HUDEP-2 (cell line): ENCODE measurements around the gene NHERF1.

ENCODE experiments used
- DNase-seq, 76 experiments: peaks; one replicate each; lab custom pipeline; 2025; ENCODE audit not compliant: unreplicated experiment in 76 of 76; lab: John Stamatoyannopoulos, UW

NHERF1 gene

DNA sequence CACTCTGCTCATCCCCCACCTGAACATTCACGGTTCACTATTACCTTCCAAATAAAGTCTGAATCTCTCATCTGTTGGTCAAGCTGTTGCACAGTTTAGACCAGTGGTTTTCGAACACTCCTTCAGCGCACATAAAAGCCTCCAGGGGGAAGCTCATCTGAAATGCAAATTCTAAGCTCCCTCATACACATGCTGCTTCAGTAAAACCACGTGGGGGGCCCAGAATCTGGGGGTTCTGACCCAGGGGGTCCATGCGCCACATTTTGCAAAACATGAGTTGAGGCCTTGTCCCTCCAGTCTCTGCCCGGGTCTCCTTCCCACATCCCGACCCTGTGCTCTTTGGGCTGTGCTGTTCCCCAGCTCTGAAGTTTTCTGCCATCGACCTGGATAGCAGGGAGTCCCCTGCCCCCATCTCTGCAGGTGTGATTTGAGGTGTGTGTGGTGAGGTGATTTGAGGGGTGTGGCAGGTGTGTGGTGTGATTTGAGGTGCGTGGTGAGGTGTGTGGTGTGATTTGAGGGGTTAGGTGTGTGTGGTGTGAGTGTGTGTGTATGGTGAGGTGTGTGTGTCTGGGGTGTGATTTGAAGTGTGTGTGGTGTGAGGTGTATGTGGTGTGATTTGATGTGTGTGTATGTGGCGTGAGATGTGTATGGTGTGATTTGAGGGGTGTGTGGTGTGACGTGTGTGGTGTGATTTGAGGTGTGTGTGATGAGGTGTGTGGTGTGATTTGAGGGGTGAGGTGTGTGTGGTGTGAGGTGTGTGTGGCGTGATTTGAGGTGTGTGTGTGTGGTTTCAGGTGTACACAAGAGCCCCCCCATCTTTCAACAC is 16.2 kb upstream of the NHERF1 start:
- no peak for DNase-seq

DNA sequence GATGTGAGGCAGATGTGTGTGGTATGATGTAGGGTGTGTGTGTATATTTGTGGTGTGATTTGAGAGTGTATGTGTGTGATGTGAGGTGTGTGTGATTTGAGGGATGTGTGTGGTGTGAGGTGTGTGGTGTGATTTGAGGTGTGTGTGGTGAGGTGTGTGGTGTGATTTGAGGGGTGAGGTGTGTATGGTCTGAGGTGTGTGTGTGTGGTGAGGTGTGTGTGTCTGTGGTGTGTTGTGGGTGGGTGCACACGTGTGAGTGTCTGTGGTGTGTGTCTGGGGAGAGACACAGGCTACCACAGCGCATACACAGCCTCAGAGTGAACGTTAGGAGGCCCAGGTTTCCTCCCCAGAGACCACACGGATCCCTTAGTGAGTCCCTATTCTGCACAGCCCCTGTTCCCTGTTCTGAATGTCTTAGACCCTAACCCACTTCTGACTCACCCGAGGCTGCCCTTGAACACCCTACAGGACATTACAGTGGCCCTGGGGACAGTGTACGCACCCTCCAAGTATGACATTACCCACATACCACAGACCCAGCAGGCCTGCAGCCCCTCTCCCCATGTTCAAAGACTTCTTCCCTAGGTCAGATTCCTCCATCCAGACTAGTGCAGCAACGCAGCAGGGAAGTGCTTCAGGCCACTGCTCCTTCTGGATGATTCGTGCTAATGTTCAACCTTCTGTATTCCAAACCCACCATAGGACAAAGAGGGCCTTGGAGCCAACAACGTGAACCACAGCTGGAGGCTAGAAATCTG is 14.9 kb upstream of the NHERF1 start:
- no peak for DNase-seq

DNA sequence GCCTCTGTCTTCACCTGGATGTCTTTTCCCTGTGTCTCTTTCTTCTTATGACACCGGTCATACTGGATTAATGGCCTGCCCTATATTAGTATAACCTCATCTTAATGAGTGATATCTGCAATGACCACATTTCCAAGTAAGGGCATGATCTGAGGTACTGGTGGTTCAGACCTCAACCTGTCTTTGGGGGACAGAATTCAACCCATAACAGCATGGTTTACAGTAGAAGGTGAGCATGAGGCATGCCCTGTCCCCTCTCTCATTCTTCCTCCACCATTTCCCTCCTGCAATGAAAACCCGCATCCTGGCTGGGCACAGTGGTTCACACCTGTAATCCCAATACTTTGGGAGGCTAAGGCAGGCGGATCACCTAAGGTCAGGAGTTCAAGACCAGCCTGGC is 14.2 kb upstream of the NHERF1 start:
- no peak for DNase-seq

DNA sequence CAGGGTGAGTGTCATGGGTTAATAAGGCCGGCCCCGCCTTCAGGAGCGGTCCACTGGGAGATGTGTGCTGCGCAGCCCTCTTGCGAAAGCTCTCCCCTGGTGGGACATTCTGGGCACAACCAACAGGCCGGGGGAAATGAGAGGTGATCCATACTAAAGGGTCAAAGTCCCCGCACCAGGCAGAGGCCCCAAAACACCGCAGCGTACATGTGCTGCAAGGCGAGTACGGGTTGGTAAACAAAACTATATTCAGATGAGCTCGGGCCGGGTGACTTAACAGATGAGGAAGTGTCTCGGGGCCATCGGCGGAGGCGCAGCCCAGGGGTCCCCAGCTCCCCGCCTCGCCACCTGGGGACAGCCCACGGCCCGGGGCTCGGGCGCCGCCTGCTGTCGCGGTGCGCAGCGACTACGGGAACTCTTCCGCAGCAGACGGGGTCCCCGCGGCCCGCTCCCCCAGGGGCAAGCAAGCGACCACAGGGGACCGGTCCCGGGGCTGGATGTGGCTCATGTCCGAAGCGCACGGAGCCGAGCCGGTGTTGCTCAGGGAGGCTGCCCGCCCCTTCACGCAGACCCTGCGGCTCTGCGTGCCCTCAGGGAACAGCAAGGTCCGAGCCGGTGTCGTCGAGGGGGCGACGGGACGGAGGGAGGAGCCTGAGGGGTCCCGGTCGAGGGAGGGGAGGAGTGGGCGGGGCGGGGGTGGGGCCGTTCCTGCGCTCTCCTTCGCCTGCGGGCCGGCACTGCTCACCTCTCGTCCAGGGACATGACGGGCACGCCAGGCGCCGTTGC is 11.7 kb upstream of the NHERF1 start, which contains the start of gene RAB37:
Gene RAB37, plus strand, starts transcription at position 744 of the 786 bp plus-strand sequence. Its CDS starts 17 bp downstream, at position 761.
- peak in 12 of 76 experiments; percentile 9 to 37 (median 20) for DNase-seq

- peak in 22 of 76 experiments; percentile 13 to 49 (median 27) for DNase-seq
Measured at GRCh38 chr17:74737299-74738050, 11.0 kb upstream of the NHERF1 start.

DNA sequence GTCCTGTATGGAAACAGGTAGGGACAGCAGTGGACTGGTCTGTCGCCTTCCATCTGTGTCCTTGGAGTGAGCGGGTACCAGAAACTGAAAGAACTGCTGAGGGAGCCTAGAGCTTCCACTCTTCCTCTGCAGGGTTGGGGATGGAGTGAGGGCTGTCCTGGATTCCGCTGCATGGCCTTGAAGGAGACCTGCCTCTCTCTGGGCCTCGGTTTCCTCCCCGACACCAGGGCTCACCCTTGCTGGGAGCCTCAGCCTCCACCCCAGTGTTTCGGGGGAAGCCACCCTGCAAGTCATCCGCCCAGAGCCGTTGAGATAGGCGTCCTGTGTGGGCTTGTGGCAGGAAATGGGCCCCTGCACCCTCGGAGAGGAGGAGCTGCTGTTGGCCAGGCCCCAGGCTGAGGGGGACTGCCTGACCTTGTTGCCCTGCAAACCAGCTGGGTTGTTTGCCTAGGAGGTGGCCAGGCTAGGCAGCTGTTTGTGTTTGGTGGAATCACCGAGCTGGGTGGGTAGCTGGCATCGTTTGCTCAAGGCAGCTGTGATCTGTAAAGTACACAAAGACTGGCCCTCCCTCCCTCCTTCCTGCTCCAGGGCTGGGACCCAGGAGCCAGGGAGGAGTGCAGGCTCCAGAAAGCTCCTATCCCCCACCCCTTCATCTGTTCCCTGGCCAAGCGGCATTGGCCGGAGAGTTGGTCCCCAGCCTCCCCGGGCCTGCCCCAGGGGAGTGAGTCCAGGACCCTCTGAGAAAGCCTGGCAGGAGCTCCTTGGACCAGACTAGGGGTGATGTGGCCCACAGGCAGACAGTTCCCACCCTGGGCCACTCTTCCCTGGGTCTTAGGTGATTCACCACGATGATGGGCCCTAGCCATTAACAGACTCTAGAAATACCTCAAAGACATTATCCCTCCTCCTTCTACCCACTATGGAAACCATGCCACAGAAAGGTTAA is 10.1 kb upstream of the NHERF1 start:
- peak in 53 of 76 experiments; percentile 16 to 72 (median 42) for DNase-seq

- DNase-seq, result no peak
Measured at GRCh38 chr17:74739227-74739831, 9.1 kb upstream of the NHERF1 start.

GRCh38 chr17:74740173-74740572 is 8.3 kb upstream of the NHERF1 start:
- DNase-seq, result no peak

- DNase-seq, result no peak
Measured at GRCh38 chr17:74740641-74741387, 7.6 kb upstream of the NHERF1 start.

DNA sequence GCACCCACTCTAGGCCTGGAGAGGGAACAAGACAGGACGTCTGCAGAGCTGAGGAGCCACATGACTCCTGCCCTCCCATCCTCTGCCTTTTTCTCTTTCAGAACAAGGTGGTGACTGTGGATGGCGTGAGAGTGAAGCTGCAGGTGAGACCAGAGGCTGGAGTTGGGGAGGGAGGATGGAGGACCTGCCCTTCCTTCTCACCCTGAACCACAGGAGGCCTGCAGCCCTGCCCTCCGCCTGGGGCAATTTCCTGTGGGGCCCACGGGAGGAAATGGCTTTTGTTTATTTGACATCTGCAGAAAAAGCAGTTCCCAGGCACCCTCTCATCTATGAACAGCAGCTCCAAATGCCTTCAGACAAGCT is 6.3 kb upstream of the NHERF1 start:
- no peak for DNase-seq

DNA sequence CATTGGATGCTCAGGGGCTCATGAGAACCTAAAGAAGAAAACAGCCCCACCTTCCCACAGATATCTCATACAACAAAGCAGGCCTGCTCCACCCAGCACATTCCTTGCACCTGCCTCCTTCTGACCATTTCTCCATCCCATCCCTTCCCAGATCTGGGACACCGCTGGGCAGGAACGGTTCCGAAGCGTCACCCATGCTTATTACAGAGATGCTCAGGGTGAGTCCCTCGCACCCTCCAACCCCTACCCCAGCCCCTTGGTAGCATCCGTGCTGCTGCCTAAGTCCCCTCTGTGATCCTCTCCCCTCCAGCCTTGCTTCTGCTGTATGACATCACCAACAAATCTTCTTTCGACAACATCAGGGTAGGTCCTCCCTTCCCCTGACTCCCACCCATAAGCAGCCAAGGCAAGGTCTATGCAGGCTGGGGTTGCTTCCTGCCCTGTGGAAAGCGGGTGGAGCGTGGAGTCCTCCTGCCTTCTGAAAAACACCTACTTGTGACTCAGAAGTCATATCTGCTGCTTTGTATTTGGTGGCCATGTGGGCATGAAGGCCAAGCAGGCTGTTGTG is 5.4 kb upstream of the NHERF1 start:
- no peak for DNase-seq

- no peak for DNase-seq
Measured at GRCh38 chr17:74743755-74744154, 4.7 kb upstream of the NHERF1 start.

DNA sequence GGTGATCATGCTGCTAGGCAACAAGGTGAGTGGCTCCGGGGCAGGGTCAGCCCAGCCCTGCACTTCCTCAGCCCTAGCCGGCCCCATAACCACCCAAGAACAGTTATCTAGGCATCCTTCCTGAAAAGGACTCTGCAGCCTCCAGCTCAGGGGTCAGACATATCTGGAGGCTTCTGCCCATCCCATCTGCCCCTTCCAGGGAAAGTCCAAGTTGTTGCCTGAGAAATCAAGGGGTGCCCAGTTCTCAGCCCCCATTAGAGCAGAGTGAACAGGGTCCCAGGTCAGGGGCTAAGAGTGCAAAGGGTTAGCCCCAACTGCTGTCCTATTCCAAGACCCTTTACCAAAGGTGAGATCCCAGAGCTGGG is 4.1 kb upstream of the NHERF1 start:
- DNase-seq, result no peak

- peak in 70 of 76 experiments; percentile 22 to 95 (median 68) for DNase-seq
Measured at GRCh38 chr17:74744714-74745547, 3.5 kb upstream of the NHERF1 start.

- no peak for DNase-seq
Measured at GRCh38 chr17:74745548-74746177, 2.8 kb upstream of the NHERF1 start.

- no peak for DNase-seq
Measured at GRCh38 chr17:74746376-74746775, 2.1 kb upstream of the NHERF1 start.
